GM19372 (cell line): Measurements from ENCODE around the gene MINK1.
"Not testable (repeated sequence)": the region's sequence is repeated elsewhere in the genome, so short reads cannot be mapped to it uniquely, and the experiment has no call there.

Experiments used
- ATAC-seq: cut with Tn5 transposase; IDR thresholded peaks from one replicate; pipeline ENCODE4 v1.9.1; 2021; ENCODE audit warnings: mild to moderate bottlenecking, low read depth, moderate library complexity; ENCODE audit not compliant: unreplicated experiment

MINK1 gene

DNA sequence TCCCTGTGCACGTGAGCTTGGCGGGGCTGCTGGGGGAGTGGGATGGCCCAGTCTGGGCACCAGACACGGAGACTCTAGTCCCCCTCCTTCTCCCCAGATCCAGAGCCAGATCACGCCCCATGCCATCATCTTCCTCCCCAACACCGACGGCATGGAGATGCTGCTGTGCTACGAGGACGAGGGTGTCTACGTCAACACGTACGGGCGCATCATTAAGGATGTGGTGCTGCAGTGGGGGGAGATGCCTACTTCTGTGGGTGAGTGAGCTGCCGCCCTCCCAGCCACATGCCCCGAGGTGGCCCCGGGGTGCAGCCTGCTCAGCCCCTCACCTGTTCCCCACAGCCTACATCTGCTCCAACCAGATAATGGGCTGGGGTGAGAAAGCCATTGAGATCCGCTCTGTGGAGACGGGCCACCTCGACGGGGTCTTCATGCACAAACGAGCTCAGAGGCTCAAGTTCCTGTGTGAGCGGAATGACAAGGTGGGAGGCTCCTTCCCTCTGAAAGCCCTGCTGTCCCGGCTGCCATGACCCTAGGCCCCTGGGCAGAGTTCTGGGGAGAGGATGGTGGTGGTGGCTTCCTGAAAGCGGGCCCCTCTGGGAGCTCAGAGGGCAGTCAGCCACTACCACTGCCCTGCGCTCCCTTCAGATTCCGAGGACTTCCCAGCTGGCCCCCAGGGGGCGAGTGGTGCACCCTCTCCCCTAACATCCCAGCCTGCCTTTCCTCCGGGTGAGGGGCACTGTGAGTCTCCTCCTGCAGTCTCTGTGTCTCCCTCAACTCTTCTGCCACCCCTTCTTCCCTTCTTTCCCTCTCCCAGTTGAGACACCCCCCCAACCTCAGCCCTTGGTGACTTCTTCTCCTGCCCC is 63.4 kb downstream of the MINK1 start:
- no peak for ATAC-seq

DNA sequence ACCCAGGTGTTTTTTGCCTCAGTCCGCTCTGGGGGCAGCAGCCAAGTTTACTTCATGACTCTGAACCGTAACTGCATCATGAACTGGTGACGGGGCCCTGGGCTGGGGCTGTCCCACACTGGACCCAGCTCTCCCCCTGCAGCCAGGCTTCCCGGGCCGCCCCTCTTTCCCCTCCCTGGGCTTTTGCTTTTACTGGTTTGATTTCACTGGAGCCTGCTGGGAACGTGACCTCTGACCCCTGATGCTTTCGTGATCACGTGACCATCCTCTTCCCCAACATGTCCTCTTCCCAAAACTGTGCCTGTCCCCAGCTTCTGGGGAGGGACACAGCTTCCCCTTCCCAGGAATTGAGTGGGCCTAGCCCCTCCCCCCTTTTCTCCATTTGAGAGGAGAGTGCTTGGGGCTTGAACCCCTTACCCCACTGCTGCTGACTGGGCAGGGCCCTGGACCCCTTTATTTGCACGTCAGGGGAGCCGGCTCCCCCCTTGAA is 64.1 kb downstream of the MINK1 start:
- no peak for ATAC-seq

DNA sequence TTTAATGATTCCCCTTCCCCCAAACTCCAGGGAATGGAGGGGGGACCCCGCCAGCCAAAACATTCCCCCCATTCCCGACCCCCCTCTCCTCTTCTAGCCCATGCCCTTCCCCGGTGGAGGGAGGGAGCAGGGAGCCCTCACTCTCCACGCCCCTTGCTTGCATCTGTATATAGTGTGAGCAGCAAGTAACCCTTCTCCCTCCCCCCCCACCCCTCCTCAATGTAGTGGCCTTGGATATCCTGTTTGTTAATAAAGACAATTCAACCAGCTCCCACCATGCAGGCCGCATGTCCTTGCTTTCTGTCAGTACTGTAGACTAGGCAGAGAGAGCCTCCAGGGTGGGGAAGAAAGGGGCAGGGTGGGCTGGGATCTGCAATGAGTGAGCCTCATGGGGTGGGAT is 64.6 kb downstream of the MINK1 start:
- ATAC-seq: no peak

DNA sequence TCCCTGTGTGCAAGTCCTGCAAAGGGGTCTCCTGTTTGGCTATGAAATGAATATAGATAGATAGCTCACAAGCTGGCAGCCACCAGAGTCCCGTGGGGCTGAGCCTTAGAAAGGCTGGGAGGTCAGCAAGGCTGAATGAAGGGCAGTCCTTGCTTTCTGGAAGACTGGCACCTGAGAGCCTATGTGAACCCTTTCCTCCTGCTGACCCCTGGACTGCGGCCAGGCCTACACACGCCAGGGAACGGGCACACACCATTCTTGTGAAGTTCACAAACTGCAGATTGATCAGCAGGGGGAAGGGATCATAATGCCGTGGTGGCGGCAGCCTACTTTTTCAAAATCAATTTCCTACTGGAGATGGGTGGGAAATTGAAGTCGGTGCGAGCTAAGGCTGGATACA is 65.2 kb downstream of the MINK1 start:
- ATAC-seq: no peak

DNA sequence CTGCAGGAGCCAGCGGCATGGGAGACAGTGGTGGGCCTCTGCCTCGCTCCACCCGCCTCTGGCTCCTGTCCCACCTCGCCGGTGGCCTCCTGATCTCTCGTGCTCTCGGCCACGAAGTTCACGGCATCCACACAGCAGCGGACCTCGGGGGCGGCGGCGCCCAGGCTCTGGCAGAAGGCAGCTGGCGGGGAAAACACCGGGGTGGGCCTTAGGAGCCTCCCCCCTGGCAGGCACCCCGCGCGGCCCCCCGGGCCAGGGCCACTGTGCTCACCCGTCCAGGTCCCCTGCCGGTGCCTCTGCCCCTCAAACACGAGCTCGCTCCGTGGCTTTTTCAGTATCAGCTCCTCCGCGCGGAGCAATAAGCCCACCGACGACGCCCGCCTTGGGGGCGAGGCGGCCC is 65.8 kb downstream of the MINK1 start:
- ATAC-seq: no peak

DNA sequence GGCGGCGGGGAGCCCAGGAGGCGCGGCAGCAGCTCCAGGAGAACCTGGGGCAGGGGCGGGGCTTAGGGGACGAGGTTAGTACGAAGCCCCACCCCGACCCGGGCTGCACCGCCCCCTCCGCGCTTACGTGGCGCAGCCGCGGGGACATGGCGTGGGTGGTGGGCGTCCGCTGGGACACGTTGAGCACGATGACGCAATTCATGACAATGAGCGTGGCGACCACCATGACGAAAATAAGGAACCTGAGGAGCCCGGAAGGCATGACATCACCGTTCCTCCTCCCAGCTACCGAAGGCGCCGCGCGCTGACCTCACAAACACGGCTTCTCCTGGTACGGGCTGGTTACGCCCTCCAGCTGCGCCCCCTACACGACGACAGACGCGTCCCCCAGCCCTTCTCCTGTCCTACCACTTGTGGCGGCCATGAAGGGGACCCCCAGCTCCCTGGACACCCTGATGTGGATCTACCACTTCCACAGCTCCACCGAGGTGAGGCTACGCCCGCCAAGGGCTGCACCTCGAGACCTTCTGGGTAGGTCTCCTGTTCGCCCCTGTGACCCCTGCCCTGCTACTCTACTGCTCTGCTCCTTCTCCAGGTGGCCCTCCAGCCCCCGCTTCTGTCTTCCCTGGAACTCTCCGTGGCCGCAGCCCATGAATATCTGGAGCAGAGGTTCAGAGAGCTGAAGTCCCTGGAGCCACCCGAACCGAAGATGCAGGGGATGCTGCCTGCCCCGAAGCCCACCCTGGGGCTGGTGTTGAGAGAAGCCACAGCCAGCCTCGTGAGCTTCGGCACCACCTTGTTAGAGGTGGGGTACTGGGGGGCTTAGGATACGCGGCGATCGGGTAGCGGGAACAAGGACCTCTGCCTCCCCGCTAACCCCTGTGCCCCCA is 66.4 kb downstream of the MINK1 start, which contains the start of gene C17orf107:
Gene C17orf107, plus strand, starts transcription at position 196 of the 890 bp plus-strand sequence. Its CDS starts 227 bp downstream, at position 423.
- ATAC-seq: peak; percentile 56

DNA sequence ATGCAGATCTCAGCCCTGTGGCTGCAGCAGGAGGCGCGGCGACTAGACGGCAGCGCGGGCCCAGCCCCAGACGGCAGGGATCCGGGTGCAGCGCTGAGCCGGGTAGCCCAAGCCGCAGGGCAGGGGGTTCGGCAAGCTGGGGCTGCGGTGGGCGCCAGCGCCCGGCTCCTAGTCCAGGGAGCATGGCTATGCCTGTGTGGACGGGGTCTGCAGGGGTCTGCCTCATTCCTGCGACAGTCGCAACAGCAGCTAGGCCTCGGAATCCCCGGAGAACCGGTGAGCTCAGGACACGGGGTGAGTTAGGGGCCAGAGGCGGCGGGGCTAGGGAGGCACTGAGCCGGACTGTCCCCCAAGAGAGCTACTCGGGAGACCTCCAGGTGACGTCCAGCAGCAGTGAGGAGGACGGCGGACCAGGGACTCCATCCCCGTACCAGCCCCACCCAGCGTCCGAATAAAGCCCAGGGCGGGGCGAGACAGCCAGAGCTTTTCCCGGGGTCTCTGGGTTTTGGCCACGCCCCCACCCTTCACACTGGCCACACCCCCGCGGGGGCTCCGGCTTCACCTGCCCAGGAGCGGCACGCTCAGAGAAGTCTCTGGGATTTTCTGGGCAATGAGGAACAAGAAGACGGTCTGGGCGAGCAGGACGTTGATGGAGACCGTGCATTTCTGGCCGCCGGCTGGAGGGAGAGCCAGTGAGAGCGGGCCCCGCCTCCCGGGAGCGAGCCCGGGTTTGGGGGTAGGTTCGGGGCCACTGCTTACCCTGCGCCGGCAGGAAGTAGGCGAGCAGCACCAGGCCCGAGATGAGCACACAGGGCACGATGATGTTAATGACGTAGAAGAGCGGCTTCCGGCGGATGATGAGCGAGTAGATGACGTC is 67.3 kb downstream of the MINK1 start:
- no peak for ATAC-seq

DNA sequence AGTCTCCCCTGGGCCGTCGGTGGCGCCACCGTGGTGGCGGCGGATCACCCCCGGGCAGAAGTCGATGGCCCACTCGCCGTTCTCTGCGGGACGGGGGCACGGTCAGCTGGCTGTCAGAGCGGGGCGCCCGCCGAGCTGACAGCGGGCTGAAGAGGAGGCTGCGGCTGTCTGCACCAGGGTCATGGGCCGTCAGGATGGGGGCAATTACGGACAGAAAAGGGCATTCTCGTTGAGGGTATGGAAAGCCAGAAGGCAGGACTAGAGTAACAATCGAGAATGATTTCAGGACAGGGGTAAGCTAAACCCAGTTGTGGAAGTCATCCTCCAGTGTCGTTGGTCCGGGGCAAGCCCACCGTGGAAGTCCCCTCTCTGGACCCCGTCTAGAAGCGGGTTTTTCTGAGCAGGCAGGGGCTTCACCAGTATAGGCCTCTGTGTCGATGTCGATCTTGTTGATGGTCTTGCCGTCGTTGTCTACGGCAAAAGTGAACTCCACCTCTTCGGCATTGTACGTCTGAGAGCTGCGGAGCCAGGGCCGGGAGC is 68.0 kb downstream of the MINK1 start:
- ATAC-seq: no peak

DNA sequence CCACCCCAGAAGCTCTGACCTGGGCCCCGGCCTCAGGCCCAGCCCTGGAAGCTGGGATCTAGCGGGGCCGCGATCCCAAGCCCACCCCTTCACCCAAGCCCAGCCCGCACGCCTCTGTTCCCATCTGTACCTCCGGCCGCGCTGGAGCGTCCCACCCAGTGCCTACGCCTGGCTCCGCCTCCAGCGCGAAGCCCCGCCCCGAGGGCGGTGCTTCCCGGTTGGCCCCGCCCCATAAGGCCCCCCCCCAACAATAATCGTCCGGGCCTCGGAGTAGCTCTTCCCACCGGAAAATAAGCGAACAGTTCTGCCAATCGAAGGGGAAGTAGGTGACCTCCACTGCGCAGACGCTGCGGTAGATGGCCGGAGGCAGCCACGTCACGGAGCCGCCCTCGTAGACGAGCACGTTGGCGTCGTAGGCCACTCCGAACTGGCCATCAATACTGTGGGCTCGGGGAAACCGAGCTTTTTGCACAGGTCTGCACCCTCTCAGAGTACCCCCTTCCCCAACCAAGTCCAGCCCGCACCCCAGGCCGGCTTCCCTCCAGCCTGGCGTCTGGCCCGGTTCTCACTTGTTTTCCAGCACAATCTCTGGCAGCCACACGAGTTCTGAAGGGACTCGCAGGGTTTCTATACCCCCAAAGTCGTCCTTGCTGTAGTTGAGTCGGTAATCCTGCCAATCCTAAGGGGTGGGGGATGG is 68.7 kb downstream of the MINK1 start:
- no peak for ATAC-seq

DNA sequence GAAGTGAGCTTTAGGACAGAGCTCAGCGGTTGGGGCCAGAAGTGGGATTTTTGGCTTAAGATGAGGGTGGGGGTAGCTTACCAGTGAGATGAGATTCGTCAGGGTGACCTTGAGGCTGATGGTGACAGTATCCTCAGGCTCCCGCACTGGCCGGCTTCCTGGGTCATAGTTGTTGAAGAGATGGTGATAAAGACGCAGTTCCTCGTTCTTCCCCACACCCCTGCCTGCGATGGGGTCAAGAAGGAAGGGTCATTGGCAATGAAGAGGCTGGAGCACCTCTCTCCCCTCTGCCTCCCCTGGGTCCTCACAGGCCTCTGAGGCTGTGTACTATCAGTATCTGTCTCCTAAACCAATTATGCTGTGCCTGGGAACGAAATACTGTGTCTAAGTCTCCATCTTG is 69.4 kb downstream of the MINK1 start:
- no peak for ATAC-seq

DNA sequence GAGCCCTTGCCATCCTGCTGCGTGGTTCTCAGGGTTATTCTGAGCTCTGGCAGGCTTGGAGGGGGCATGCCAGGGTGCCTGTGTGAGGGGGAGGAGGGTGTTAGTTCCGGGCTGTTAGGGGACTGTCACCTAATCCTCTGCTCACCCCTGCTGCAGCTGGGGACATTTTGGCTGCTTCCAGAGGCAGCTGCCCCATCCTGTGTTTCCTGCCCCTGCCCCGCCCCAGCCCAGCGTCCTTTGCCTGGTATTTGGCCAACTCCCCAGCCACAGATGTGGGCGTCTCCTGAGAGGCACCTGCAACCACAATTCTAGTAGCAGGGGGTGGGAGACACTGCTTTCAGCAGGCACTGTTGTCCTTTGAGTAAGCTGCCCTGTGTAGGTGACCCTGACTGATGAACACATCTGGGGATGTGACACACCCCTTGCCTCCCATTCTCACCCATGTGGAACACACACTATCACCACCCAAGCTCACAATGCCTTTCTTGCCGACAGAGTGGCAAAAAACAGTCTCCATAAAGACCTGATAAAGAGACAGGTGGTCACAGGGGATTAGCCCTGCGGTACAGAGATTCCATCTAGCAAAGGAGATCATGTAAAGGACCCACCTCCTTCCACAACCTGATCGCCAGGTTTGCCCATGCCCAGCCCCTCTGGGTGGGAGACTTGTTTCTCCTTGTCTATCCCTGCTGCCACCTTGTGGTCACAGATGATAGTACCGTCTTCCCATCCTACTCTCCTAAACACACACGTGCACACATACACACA is 70.1 kb downstream of the MINK1 start, which contains the start of gene CHRNE:
Gene CHRNE, minus strand, starts transcription at position 48 of the 768 bp plus-strand sequence. Its CDS starts 35 bp downstream, at position 13.
- ATAC-seq: no peak

DNA sequence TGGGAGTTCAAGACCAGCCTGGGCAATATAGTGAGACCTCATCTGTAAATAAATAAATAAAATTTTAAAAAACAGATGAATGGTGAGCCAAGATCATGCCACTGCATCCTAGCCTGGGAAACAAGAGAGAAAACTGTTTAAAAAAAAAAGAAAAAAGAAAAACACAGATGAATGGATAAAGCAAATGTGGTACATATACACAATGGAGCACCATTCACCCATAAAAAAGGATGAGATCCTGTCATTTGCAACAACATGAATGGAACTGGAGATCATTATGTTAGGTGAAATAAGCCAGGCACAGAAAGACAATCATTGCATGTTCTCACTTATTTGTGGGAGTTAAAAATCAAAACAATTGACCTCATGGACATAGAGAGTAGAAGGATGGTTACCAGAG is 73.5 kb downstream of the MINK1 start:
- not testable (repeated sequence) for ATAC-seq

DNA sequence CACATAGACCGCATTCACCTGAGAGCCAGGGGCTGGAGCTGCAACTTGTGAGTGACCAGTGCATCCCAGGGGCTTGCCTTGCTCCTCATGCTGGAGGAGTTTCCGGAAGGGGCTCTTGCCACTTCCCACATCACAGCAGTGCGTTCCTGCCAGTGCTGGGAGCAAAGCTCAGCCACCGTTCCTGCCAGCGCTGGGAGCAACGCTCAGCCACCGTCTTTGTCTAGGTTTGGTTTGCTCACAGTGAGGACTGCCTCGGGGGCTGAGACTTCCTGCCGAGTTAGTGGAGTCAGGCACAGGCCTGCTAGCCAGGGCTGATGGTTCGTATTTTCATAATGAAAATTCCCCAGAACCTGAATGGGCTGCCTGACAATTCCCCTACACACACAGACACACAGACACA is 75.2 kb downstream of the MINK1 start:
- ATAC-seq: no peak

DNA sequence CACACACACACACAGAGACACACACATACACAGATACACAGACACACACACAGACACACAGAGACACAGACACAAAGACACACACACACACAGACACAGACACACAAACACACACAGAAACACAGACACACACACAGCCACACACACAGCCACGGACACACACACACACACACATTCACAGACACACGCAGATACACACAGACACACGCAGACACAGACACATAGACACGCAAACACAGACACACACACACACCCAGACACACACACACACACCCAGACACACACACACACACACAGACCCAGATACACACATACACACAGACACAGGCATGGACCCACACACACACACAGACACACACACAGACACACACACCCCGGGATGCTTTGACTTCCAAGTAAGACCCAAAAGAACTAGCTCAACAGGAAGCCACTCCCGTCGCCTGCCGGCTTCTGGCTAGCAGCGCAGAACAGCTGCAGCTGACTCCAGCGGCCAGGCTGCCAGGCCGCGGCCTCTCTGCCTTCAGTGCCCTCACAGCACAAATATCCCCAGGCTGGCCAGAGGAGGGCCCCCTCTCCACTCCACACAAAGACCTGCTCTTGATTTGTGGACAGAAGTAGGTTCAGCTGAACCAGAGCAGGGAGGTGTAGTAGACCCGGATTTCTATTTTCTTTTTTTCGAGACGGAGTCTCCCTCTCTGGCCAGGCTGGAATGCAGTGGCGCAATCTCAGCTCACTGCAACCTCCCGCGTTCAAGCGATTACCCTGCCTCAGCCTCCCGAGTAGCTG is 75.8 kb downstream of the MINK1 start:
- ATAC-seq: no peak

DNA sequence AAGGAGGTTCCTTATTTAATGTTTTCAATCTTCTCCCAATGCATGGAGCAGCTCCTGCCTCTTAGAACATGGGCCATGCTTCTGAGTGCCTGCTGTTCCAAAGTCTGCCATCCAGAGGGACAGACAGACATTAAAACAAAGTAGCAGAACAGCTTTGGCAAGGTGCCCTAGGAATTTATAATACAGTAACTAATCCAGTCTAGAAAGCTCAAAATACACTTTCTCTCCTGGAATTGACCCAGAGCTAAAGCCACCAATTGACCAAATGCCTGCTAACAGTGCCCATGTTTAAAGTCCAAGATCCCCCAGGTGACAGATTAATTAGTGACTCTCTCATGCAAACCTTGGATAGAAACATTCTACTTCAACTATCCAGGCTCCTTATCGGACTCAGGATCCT is 80.9 kb downstream of the MINK1 start:
- ATAC-seq: no peak

DNA sequence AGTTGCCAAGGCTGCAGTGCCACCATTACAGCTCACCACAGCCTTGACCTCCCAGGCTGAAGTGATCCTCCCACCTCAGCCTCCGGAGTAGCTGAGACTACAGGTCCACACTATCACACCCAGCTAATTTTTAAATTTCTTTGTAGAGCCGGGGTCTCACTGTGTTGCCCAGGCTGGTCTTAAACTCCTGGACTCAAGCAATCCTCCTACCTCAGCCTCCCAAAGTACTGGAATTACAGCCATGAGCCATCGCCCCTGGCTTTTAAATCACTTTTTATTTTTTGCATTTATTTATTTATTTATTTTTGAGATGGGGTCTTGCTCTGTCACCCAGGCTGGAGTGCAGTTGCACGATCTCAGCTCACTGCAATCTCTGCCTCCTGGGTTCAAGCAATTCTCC is 81.4 kb downstream of the MINK1 start:
- not testable (repeated sequence) for ATAC-seq

DNA sequence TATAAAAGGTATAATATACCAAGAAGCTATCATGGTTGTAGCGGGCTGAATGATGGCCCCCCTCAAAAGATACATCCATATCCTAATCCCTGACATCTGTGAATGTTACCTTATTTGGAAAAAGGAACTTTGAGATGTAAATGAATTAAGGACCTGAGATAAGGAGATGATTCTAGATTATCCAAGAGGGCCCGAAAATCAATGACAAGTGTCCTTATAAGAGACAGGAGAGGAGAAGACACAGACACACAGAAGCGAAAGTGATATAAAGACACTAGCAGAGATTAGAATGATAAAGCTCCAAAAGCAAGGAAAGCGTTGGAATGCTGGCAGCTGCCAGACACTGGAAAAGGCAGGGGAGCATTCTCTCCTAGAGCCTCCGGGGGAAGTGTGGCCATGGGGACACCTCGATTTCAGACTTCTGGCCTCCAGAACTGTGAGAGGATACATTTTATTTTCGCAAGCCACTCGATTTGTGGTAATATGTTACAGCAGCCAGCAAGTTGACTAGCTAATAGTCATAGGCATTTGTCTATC is 86.4 kb downstream of the MINK1 start:
- ATAC-seq: no peak
